ENCODE measurements around the gene C9orf72.

GRCh38 chr9:27622693-27623340, 49.5 kb upstream of the C9orf72 start:
- TF ChIP-seq CREB5 (CRISPR knock-in tag; IDR thresholded peaks at IDR 0.05; ENCODE audit: low read depth) (no peak), PPARA (CRISPR knock-in tag; IDR thresholded peaks at IDR 0.05; ENCODE audit: borderline replicate concordance) (no peak)
